Stimulated activated naive CD8-positive, alpha-beta T cell treated with anti-CD3 and anti-CD28 coated beads, Interleukin-15, Interleukin-2, amounts not matched to agents 100 U/mL and 50 U/mL, for 24 hours (primary cell): Measurements from ENCODE around the gene CHRNA4.

Source experiments
- ATAC-seq: fragments of 150-1000 bp; cut with Tn5 transposase; one replicate; pipeline ENCODE4 v1.10.0; 2021
- DNase-seq: peaks from one replicate; pipeline ENCODE4 v3.0.0; 2021

The CHRNA4 gene

DNA sequence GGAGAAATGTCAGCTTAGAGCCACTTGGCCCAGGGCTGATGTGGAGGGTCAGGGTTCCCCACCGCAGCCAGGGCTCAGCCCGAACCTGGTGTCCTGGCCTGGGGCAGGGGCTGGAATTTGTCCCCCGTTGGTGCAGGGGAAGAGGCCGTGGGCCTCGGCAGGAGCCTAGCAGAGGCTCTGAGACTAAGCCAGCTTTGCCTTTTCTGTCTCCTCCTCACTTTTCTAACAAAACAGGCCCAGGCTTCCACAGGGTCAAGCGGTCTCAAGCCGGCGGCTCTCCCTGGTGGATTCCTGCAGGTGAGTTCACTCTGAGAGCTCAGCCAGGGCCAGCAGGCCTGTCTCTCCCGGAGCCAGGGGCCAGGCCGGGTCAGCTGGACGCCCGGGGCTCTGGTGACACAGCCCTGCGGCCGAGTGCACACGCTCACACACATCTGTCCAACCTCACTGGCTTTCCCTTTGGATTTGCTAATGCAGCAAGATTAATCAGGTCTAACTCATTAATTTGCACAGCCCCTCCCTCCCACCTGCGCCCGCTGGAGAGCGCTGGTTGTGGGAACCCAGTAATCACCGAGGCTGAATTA is 2.9 kb upstream of the CHRNA4 start:
- ATAC-seq (no peak), DNase-seq (no peak)

DNA sequence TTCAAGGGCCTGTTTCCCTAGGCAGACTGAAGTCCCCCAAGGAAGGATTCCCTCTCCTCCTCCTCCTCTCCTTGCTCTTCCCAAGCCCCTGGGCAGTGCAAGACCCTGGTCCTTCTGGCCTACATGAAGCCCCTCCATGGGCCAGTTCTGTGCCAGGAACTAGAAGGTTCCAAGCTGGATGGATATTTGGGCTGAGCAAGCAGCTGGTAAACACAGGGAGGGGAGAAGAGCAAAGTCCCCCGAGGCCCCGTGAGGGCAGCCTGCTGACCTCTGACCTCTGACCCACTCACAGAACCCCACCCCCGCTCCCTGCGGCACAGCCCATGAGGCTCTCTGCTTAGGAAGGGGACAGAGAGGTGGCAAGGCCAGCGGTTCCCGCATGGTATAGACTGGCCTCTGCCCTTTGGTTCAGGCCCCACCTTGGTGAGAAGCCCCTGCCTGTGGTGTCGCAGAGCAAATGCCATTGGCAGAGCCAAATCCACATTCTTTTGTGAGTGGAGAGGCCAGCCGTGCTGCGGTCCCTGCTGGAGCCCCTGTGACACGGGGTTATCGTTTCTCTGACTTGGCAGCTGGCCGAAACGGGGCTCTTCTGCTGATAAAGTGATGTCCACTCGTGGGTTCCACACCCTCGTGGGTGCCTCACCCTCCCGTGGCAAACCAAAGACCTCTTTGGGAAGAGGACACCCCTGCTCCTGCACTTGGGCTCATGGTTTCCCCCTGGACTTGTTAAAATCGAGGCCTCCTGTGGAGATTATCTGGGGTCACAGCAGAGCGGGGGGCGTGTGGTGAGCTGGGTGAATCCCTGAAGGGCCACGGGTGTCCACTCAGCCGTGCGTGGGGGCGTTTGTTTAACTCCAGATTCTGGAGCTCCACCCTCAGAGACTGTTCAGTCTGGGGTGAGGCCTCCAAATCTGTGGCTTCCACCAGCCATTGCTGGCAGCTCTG is 2.1 kb upstream of the CHRNA4 start:
- ATAC-seq, result no peak
- no peak for DNase-seq

- ATAC-seq (no peak), DNase-seq (no peak)
These were observed 1.4 kb upstream of the CHRNA4 start for GRCh38 chr20:63362436-63363009.

- no peak for ATAC-seq
- DNase-seq, result no peak
These were observed 628 bp upstream of the CHRNA4 start for GRCh38 chr20:63361519-63362435.

GRCh38 chr20:63359937-63360849 is 956 bp downstream of the CHRNA4 start:
- no peak for DNase-seq
- no peak for ATAC-seq

DNA sequence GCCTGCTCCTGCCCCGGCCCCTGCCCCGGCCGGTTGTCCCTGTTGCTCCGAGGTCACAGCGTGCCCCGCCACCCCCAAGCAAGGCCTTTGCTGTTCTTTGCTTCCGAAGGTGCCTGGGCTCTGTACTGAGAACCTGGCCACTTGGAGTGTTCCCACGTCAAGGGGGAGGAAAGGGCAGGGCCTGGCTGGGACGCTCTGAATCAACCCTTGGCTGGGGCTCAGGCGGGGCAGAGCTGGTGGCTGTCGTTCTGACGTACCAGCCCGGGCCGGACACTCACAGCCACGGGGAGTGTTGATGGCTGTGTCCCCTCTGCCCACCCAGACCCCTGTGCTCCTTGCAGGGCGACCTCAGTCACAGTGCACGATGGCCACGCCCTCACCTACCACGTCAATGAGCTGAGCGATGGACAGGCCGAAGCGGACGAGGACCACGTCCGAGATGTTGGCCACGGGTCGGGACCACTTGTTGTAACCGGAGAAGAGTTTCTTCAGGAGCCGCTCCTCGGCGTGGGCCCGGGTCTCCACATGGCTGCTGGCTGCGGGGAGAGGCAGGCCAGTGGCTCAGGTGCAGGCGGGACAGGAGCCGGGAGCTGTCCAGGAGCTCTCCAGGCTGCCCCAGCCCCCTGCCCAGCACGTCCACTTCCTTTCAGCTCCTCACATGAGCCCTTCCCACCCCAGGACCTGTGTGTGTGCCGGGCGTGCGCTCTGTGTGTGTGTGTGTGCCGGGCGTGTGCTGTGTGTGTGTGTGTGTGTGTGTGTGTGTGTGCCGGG is 1.8 kb downstream of the CHRNA4 start:
- DNase-seq, result no peak

DNA sequence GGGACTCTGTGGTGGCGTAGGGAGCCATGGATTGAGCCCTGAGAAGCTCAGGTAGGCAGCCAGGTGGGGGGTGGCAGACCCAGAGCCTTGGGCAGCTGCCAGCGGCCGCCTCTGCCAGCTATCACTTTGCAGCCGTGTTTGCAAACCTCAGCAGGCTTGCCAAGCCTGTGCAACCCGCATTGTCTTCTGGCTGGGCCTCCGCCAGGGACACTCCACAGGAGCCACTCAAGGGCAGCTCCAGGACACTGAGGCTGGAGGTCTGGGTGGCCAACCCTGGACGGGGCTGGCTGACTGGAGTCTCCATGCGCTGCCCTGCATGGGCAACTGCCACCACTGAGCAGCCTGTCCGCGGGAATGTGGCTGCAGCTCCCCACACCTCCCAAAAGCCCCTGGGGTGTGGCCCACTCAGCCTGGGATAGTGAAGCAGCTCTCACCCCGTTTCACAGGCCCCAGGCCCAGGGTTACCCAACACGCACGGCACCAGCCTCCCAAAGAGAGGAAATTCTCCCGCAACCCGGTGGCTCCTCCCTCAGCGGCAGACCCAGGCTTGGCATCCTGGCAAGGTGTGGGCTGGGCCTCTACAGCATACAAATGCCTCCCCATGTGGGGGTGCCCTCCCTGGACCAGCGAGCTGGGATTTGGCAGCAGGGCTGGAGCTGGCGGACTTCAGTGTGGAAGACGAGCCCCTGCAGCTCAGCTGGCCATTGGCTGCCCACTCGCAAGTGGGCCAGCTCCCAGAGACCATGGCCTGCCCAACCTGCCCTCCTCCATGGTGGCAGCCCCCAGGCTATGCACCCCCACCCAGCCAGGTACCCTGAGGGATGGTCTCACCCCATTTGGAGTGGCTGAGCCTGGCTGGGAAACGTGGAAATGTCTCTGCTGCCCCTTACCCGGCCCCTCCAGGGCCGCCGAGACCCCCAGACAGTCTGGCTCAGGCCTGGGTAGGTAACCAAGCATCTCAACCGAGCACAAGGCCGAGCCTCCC is 2.9 kb downstream of the CHRNA4 start:
- DNase-seq, result no peak
- ATAC-seq, result no peak

More for the DNA sequence above, 1.8 kb downstream of the CHRNA4 start:
- no peak for ATAC-seq

- DNase-seq (no peak), ATAC-seq (no peak)
These were observed 3.9 kb downstream of the CHRNA4 start for GRCh38 chr20:63356931-63357879.

DNA sequence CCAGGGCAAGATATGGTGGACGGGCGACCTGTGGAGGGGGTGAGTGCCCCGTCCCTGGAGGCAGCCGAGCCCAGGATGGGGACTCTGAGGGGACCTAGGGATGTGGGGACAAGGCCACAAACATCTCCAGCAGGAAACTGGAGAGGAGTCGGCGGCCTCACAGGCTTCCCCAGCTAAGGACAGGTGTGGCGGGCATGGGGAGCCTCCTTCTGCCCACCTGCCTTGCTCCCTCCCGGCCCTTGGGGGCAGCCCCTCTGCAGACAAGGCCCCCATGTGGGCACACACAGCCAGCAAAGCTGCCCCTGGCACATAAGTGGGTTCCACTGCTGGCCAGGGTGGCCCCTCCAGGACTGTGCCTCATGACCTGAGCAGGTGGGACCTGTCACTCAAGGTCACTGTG is 4.6 kb downstream of the CHRNA4 start:
- ATAC-seq (no peak), DNase-seq (no peak)

DNA sequence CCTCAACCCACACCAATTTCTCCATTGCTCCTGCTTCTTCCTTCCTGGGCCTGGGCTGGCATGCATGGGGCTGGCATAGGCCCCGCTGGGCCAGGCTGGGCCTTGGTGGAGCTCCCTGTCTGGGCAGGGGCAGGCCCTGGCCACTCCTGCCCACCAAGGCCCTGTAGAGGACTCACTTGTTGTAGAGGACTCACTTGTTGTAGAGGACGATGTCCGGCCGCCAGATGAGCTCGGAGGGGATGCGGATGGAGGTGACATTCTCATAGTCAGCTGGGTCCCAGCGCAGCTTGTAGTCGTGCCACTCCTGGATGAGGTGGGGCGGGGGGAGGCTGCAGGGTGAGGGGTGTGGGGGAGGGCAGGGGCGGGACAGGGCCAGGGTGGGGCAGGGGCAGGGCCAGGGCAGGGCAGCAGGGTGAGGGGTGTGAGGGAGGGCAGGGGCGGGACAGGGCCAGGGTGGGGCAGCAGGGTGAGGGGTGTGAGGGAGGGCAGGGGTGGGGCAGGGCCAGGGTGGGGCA is 5.3 kb downstream of the CHRNA4 start:
- ATAC-seq, result no peak
- no peak for DNase-seq

DNA sequence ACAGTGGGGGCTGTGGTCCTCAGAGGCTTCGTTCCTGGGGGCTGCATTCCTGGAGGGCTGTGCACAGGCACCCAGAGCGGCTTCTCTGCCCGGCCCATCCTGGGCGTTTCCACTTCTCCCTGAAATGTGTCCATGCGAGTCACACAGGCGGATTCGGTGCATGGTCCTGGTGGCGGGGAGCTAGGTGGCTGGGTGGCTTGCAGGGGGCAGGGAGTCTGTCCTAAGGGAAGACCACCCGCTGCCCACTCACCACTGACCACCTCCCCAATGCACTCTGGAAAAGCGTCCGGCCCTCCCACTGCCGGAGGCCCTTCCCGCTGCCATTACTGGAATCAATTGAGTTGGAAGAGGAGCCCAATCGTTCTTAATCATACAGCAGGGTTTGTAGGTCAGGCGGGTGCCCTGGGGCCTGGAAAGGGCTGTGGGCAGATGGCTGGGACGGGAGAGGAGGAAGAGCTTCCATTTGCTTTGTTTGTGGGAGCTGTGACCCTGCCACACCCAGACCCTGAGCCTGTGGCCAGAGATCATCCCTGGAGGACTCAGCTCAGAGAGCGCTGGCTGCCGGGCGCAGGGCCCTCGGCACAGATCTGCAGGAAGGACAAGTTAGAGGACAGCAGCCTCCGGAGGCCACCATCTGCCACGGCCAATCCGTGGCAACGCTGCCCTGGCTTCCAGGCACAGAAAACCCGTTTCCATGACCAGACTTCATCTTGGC is 6.4 kb downstream of the CHRNA4 start:
- ATAC-seq (no peak), DNase-seq (no peak)

GRCh38 chr20:63352811-63353221 is 8.3 kb downstream of the CHRNA4 start:
- DNase-seq (no peak), ATAC-seq (no peak)

DNA sequence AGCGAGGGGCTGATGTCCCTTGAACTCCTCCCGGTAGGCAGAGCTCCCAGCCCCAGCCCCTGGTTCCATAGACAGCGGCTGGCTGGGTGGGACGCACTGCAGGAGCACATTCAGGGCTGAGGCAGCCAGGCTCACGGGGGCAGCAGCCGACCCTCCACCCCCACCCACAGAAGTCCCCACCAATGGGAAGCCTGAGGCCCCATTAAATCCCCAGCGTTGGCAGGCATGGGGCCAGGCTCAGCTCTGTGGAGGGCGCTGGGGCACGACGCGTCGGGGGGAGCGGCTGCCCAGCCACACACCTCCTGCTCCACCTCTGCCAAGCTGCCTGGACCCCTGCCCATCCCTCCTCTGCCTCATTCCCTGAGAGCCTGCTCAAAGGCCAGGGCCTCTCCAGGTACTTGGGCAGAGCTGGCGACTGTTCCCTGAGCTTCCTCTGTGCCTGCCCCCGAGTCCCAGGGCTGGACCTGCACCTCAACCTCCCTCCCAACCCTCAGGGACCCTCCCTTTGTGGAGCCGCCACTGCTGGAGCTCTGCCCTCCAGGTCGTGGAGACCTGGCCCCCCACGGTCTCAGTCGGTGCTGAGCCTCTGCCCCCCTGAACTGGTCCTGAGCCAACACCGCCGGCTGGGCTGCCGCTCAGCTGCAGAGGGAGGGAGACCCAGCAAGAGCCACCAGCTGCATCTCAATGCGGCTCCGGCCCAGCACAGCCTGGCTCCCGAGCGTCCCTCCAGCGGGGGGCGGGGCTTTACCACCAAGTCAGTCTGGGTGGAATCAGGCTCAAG is 9.1 kb downstream of the CHRNA4 start:
- ATAC-seq, result no peak
- no peak for DNase-seq

DNA sequence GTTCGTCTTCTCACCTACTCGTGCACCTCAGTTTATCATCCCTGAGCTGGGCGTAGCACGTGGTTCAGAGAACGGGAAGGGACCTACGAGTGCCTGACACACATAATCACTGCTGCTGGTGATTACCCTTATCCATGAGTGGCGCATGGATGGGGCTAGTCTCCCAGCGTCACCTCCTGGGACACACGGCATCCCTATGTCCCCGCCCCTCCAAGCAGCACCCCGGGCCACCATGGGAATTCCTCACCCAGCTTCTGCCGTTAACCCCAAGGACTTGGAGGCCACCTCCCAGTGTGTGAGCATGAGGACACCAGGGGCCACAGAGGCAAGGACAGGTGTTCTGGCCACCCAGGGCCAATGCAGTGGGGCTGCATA is 9.8 kb downstream of the CHRNA4 start:
- no peak for DNase-seq
- ATAC-seq, result no peak

DNA sequence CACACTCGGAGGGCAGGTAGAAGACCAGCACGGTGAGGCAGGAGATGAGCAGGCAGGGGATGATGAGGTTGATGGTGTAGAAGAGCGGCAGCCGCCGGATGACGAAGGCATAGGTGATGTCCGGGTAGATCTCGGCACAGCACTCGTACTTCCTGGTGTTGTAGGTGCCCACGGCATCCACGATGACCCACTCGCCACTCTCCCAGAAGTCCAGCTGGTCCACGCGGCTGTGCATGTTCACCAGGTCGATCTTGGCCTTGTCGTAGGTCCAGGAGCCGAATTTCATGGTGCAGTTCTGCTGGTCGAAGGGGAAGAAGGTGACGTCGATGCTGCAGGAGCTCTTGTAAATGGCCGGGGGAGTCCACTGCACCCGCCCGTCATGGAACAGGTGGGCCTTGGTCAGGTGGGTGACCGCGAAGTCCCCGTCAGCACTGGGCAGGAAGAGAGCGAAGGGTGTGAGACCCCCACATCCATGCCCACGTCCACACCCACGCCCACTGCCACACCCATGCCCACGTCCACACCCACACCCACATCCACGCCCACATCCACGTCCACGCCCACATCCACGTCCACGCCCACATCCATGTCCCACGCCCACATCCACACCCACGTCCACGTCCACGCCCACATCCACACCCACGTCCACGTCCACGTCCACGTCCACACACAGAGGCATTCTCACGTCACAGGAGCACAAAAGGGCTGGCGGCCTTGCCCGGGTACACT is 10.4 kb downstream of the CHRNA4 start:
- DNase-seq (no peak), ATAC-seq (no peak)

DNA sequence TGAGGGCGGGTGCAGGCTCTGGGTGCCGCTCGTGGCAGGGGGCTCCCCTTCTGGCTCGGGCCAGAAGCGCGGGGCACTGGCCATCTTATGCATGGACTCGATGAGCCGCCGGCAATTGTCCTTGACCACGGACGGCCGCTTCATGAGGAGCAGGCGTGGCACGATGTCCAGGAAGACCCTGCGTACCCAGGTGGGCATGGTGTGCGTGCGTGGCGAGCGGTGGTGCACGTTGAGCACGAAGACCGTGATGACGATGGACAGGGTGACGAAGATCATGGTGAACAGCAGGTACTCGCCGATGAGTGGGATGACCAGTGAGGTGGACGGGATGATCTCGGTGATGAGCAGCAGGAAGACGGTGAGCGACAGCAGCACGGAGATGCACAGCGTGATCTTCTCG is 11.0 kb downstream of the CHRNA4 start:
- ATAC-seq (no peak), DNase-seq (no peak)
